Neural cell (in vitro differentiated cells): ENCODE results near the gene KLHDC4.

Experiments
- EP300 ChIP-seq: fragments of 450-650 bp; conservative IDR thresholded peaks from 2 replicates; pipeline ENCODE4 v1.6.1; 2014; ENCODE audit warnings: antibody characterized with exemption, mild to moderate bottlenecking, moderate library complexity; ENCODE audit not compliant: poor library complexity, severe bottlenecking
- EZH2 ChIP-seq: fragments of 200-600, 300-800 bp; shearing (Covaris generic), sonication (generic); IDR thresholded peaks from 2 replicates; pipeline ENCODE4 v1.6.1; 2014; ENCODE audit warnings: antibody characterized with exemption, low read length, borderline replicate concordance, mild to moderate bottlenecking; ENCODE audit not compliant: insufficient read depth, poor library complexity, severe bottlenecking
- MXI1 ChIP-seq: fragments of 450-650 bp; conservative IDR thresholded peaks from 2 replicates; pipeline ENCODE4 v1.6.1; 2014; ENCODE audit warnings: antibody characterized with exemption, mild to moderate bottlenecking; ENCODE audit not compliant: poor library complexity, severe bottlenecking
- POLR2AphosphoS5 ChIP-seq: IDR thresholded peaks from 2 replicates; pipeline ENCODE4 v1.6.1; 2012
- RAD21 ChIP-seq: fragments of 450-650 bp; conservative IDR thresholded peaks from 2 replicates; pipeline ENCODE4 v1.6.1; 2014; ENCODE audit warnings: antibody characterized with exemption, mild to moderate bottlenecking, moderate library complexity
- SMC3 ChIP-seq: fragments of 450-650 bp; conservative IDR thresholded peaks from 2 replicates; pipeline ENCODE4 v1.6.1; 2014; ENCODE audit warnings: antibody characterized with exemption, mild to moderate bottlenecking, moderate library complexity; ENCODE audit not compliant: poor library complexity
- TF ChIP-seq, protein P1 (sequence below): fragments of 450-650 bp; IDR thresholded peaks from 2 replicates; pipeline ENCODE4 v1.5.1; 2014; ENCODE audit warnings: antibody characterized with exemption, mild to moderate bottlenecking, moderate library complexity; ENCODE audit not compliant: poor library complexity, severe bottlenecking
- TF ChIP-seq, protein P2 (sequence below): IDR thresholded peaks from 2 replicates; pipeline ENCODE4 v1.6.1; 2012; ENCODE audit warnings: borderline replicate concordance

- no peak for TF ChIP-seq POLR2AphosphoS5
- TF ChIP-seq, protein P1, sequence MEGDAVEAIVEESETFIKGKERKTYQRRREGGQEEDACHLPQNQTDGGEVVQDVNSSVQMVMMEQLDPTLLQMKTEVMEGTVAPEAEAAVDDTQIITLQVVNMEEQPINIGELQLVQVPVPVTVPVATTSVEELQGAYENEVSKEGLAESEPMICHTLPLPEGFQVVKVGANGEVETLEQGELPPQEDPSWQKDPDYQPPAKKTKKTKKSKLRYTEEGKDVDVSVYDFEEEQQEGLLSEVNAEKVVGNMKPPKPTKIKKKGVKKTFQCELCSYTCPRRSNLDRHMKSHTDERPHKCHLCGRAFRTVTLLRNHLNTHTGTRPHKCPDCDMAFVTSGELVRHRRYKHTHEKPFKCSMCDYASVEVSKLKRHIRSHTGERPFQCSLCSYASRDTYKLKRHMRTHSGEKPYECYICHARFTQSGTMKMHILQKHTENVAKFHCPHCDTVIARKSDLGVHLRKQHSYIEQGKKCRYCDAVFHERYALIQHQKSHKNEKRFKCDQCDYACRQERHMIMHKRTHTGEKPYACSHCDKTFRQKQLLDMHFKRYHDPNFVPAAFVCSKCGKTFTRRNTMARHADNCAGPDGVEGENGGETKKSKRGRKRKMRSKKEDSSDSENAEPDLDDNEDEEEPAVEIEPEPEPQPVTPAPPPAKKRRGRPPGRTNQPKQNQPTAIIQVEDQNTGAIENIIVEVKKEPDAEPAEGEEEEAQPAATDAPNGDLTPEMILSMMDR: no peak
- TF ChIP-seq EP300: no peak
- TF ChIP-seq EZH2: no peak
- no peak for TF ChIP-seq RAD21
- TF ChIP-seq, protein P2, sequence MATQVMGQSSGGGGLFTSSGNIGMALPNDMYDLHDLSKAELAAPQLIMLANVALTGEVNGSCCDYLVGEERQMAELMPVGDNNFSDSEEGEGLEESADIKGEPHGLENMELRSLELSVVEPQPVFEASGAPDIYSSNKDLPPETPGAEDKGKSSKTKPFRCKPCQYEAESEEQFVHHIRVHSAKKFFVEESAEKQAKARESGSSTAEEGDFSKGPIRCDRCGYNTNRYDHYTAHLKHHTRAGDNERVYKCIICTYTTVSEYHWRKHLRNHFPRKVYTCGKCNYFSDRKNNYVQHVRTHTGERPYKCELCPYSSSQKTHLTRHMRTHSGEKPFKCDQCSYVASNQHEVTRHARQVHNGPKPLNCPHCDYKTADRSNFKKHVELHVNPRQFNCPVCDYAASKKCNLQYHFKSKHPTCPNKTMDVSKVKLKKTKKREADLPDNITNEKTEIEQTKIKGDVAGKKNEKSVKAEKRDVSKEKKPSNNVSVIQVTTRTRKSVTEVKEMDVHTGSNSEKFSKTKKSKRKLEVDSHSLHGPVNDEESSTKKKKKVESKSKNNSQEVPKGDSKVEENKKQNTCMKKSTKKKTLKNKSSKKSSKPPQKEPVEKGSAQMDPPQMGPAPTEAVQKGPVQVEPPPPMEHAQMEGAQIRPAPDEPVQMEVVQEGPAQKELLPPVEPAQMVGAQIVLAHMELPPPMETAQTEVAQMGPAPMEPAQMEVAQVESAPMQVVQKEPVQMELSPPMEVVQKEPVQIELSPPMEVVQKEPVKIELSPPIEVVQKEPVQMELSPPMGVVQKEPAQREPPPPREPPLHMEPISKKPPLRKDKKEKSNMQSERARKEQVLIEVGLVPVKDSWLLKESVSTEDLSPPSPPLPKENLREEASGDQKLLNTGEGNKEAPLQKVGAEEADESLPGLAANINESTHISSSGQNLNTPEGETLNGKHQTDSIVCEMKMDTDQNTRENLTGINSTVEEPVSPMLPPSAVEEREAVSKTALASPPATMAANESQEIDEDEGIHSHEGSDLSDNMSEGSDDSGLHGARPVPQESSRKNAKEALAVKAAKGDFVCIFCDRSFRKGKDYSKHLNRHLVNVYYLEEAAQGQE: no peak
- no peak for TF ChIP-seq MXI1
- TF ChIP-seq SMC3: no peak
Measured at GRCh38 chr16:87761060-87761459, 4.7 kb downstream of the KLHDC4 start.
